ENCODE data around the gene RPE. TPM values are rescaled to one million over a fixed set of nuclear protein-coding genes. Genes with fewer than 3 reads are reported as not detected.

RPE gene
- polyA plus RNA-seq, 1 donor from 2014 or later: 73.9 TPM

DNA sequence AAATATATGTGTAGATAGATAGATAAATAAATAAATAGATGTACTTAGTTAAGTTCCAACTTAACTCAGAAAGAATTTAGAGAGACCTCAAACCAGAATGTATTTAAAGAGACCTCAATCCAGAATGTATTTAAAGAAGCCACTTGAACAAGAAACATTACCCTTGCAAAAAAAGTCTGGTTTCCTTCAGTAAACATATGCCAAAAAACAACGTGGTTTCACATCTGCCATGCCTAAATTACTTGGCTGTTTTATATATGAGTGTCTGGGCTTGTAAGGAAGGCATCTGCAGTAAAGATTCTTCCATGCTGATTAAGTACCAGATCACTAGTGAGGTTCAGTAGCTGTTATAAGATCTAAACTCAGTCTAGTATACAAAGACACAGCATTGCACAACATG lies 29.1 kb upstream of the RPE start:
- Histone ChIP-seq H3K79me2 (replicated peaks; ENCODE audit: insufficient read depth, low read length) (no peaks in the 10 kb centered on the region), H3K4me3 (ENCODE audit: low read length) (no peak overlapping the region), H3K9me3 (ENCODE audit: low read length) (no peaks in the 10 kb centered on the region), H3K9me2 (ENCODE audit: insufficient read depth, low read length) (no peaks in the 10 kb centered on the region), H3K36me3 (ENCODE audit: insufficient read depth, low read length) (no peaks in the 10 kb centered on the region), H3K4me2 (ENCODE audit: low read length) (no peak overlapping the region), H3F3A (ENCODE audit: insufficient read depth, low read length, poor library complexity, severe bottlenecking) (no peaks in the 10 kb centered on the region), H3K27me3 (ENCODE audit: insufficient read depth, low read depth, low read length) (no peaks in the 10 kb centered on the region), H4K20me1 (ENCODE audit: insufficient read depth) (no peaks in the 10 kb centered on the region), H3K27ac (ENCODE audit: low read length) (no peak overlapping the region), H3K9ac (ENCODE audit: low read length) (no peak overlapping the region), H2AFZ (ENCODE audit: low read depth, low read length) (no peak overlapping the region)
- no peak for TF ChIP-seq EZH2 (IDR thresholded peaks at IDR 0.05; ENCODE audit: borderline replicate concordance, insufficient read depth, low read length, poor library complexity, severe bottlenecking)
- TF ChIP-seq RAD21 (conservative IDR thresholded peaks at IDR 0.05): no peak
- TF ChIP-seq MXI1 (conservative IDR thresholded peaks at IDR 0.05; ENCODE audit: poor library complexity, severe bottlenecking): no peak
- no peak for TF ChIP-seq EP300 (conservative IDR thresholded peaks at IDR 0.05; ENCODE audit: poor library complexity, severe bottlenecking)
- TF ChIP-seq, protein P1, sequence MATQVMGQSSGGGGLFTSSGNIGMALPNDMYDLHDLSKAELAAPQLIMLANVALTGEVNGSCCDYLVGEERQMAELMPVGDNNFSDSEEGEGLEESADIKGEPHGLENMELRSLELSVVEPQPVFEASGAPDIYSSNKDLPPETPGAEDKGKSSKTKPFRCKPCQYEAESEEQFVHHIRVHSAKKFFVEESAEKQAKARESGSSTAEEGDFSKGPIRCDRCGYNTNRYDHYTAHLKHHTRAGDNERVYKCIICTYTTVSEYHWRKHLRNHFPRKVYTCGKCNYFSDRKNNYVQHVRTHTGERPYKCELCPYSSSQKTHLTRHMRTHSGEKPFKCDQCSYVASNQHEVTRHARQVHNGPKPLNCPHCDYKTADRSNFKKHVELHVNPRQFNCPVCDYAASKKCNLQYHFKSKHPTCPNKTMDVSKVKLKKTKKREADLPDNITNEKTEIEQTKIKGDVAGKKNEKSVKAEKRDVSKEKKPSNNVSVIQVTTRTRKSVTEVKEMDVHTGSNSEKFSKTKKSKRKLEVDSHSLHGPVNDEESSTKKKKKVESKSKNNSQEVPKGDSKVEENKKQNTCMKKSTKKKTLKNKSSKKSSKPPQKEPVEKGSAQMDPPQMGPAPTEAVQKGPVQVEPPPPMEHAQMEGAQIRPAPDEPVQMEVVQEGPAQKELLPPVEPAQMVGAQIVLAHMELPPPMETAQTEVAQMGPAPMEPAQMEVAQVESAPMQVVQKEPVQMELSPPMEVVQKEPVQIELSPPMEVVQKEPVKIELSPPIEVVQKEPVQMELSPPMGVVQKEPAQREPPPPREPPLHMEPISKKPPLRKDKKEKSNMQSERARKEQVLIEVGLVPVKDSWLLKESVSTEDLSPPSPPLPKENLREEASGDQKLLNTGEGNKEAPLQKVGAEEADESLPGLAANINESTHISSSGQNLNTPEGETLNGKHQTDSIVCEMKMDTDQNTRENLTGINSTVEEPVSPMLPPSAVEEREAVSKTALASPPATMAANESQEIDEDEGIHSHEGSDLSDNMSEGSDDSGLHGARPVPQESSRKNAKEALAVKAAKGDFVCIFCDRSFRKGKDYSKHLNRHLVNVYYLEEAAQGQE (IDR thresholded peaks at IDR 0.05; ENCODE audit: borderline replicate concordance): no peak
- no peak for TF ChIP-seq TAF1 (IDR thresholded peaks at IDR 0.05; ENCODE audit: low read depth)
- TF ChIP-seq SMC3 (conservative IDR thresholded peaks at IDR 0.05; ENCODE audit: poor library complexity): no peak
- TF ChIP-seq, protein P2, sequence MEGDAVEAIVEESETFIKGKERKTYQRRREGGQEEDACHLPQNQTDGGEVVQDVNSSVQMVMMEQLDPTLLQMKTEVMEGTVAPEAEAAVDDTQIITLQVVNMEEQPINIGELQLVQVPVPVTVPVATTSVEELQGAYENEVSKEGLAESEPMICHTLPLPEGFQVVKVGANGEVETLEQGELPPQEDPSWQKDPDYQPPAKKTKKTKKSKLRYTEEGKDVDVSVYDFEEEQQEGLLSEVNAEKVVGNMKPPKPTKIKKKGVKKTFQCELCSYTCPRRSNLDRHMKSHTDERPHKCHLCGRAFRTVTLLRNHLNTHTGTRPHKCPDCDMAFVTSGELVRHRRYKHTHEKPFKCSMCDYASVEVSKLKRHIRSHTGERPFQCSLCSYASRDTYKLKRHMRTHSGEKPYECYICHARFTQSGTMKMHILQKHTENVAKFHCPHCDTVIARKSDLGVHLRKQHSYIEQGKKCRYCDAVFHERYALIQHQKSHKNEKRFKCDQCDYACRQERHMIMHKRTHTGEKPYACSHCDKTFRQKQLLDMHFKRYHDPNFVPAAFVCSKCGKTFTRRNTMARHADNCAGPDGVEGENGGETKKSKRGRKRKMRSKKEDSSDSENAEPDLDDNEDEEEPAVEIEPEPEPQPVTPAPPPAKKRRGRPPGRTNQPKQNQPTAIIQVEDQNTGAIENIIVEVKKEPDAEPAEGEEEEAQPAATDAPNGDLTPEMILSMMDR (IDR thresholded peaks at IDR 0.05; ENCODE audit: poor library complexity, severe bottlenecking): no peak
- no peak for TF ChIP-seq POLR2AphosphoS5 (IDR thresholded peaks at IDR 0.05)

DNA sequence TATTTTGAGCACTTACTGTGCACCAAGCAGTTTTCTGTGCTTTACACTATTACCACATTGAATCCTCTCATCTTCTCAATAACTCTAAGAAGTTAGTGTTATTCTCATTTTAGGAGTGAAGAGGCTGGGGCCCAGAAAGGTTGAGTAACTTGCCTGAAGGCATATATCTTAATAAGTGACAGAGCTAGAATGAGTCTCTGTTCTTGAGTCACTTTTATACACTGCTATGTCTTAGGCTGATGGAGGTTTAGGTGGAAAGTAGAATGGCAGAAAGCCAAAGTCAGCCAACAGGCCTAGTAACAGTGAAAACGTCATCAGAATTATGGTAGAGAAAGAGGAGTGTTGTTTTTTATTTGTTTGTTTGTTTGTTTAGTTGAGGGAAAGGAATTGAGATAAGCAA lies 27.9 kb upstream of the RPE start:
- no peaks in the 10 kb centered on the region for H3F3A ChIP-seq (ENCODE audit: insufficient read depth, low read length, poor library complexity, severe bottlenecking)
- no peak overlapping the region for H3K9ac ChIP-seq (ENCODE audit: low read length)
- no peaks in the 10 kb centered on the region for H3K36me3 ChIP-seq (ENCODE audit: insufficient read depth, low read length)
- no peaks in the 10 kb centered on the region for H4K20me1 ChIP-seq (ENCODE audit: insufficient read depth)
- H3K79me2 ChIP-seq (replicated peaks; ENCODE audit: insufficient read depth, low read length): no peaks in the 10 kb centered on the region
- H3K9me3 ChIP-seq (ENCODE audit: low read length): no peaks in the 10 kb centered on the region
- no peak overlapping the region for H3K27ac ChIP-seq (ENCODE audit: low read length)
- H3K4me3 ChIP-seq (ENCODE audit: low read length): no peak overlapping the region
- no peaks in the 10 kb centered on the region for H3K27me3 ChIP-seq (ENCODE audit: insufficient read depth, low read depth, low read length)
- TF ChIP-seq MXI1 (conservative IDR thresholded peaks at IDR 0.05; ENCODE audit: poor library complexity, severe bottlenecking): no peak
- TF ChIP-seq, protein P2 (IDR thresholded peaks at IDR 0.05; ENCODE audit: poor library complexity, severe bottlenecking): no peak
- TF ChIP-seq RAD21 (conservative IDR thresholded peaks at IDR 0.05): no peak
- no peak for TF ChIP-seq TAF1 (IDR thresholded peaks at IDR 0.05; ENCODE audit: low read depth)
- TF ChIP-seq POLR2AphosphoS5 (IDR thresholded peaks at IDR 0.05): no peak
- TF ChIP-seq EP300 (conservative IDR thresholded peaks at IDR 0.05; ENCODE audit: poor library complexity, severe bottlenecking): no peak
- no peak for TF ChIP-seq SMC3 (conservative IDR thresholded peaks at IDR 0.05; ENCODE audit: poor library complexity)
- no peak for TF ChIP-seq EZH2 (IDR thresholded peaks at IDR 0.05; ENCODE audit: borderline replicate concordance, insufficient read depth, low read length, poor library complexity, severe bottlenecking)
- TF ChIP-seq, protein P1 (IDR thresholded peaks at IDR 0.05; ENCODE audit: borderline replicate concordance): no peak
- no peak overlapping the region for H3K4me2 ChIP-seq (ENCODE audit: low read length)
- no peak overlapping the region for H2AFZ ChIP-seq (ENCODE audit: low read depth, low read length)
- H3K9me2 ChIP-seq (ENCODE audit: insufficient read depth, low read length): no peaks in the 10 kb centered on the region
